Keratinocyte (primary cell): ENCODE results near the gene ENOSF1.

Experiments
- EZH2 ChIP-seq: IDR thresholded peaks from one replicate; pipeline ENCODE4 v1.6.1; 2012; ENCODE audit warnings: inconsistent platforms, mild to moderate bottlenecking, low read length, moderate library complexity
- TF ChIP-seq, protein P1 (sequence below), 3 experiments: IDR thresholded peaks in 1 of 3; conservative IDR thresholded peaks in 1 of 3; optimal IDR thresholded peaks in 1 of 3; 2 replicates in 2 of 3; 3 replicates in 1 of 3; pipeline versions ENCODE3 to v1.5.1; 2011; ENCODE audit warnings: low read length in 3 of 3, mild to moderate bottlenecking in 3 of 3, moderate library complexity in 2 of 3, control low read depth in 1 of 3, inconsistent platforms in 1 of 3; ENCODE audit not compliant: insufficient read depth in 2 of 3; ENCODE audit errors: extremely low read depth in 1 of 3

DNA sequence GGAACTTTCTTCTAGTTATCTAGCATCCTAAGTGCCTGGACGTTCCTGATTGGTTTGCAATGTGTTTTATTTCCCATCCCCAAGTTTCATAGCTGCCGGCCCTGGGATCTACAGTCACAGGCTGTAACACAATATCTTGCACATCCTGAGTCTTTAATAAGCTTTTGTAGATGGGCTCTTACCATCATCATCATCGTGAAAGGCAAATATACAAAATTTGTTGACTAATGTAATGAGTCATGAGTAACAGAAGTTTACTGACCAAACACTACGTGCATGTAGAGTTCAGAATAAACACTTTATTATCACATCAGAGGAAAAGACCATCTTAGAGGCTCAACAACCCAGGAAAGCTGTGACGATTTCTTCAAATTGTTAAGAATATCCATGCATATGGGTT is 63.1 kb downstream of the ENOSF1 start:
- TF ChIP-seq, protein P1, sequence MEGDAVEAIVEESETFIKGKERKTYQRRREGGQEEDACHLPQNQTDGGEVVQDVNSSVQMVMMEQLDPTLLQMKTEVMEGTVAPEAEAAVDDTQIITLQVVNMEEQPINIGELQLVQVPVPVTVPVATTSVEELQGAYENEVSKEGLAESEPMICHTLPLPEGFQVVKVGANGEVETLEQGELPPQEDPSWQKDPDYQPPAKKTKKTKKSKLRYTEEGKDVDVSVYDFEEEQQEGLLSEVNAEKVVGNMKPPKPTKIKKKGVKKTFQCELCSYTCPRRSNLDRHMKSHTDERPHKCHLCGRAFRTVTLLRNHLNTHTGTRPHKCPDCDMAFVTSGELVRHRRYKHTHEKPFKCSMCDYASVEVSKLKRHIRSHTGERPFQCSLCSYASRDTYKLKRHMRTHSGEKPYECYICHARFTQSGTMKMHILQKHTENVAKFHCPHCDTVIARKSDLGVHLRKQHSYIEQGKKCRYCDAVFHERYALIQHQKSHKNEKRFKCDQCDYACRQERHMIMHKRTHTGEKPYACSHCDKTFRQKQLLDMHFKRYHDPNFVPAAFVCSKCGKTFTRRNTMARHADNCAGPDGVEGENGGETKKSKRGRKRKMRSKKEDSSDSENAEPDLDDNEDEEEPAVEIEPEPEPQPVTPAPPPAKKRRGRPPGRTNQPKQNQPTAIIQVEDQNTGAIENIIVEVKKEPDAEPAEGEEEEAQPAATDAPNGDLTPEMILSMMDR (optimal IDR thresholded peaks at IDR 0.05 in 1 of 3, IDR thresholded peaks at IDR 0.05 in 1 of 3, conservative IDR thresholded peaks at IDR 0.05 in 1 of 3; ENCODE audit: extremely low read depth in 1 of 3, insufficient read depth in 2 of 3, low read length in 3 of 3) = no peak
- TF ChIP-seq EZH2 = no peak
